ENCODE measurements around the gene RNF182. TPM values are rescaled to one million over a fixed set of nuclear protein-coding genes. Genes with fewer than 3 reads are reported as not detected.

RNF182 gene
- polyA plus RNA-seq, 3 donors: not detected

DNA sequence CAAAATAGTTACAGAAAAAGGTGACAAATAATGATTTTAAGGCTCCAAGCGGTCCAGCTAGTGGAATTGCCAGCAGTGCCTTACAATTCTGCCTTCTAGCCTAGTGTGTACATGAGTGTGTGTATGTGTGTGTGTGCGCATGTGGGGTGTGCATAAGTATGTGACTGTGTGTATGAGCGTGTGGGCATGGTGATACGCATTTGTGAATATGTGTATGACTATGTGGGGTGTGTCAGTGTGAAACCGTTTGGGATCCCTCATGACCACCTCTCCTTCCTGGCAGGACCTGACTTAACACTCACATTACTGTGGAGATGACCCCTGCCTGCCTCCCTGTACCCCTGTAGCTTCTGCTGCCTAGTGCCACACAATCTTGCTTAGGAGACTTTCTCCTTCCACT is 40.4 kb upstream of the RNF182 start:
- no peaks in the 10 kb centered on the region for H3K36me3 Mint-ChIP-seq
- H3K36me3 ChIP-seq (replicated peaks in 1 of 2; ENCODE audit: control insufficient read depth in 1 of 2, insufficient read depth in 2 of 2, low read length in 2 of 2): no peaks in the 10 kb centered on the region
- peaks cover 0 to 8% (median 0%) of the 10 kb centered on the region in 7 donors for H3K9me3 Mint-ChIP-seq
- TF ChIP-seq, protein P1, sequence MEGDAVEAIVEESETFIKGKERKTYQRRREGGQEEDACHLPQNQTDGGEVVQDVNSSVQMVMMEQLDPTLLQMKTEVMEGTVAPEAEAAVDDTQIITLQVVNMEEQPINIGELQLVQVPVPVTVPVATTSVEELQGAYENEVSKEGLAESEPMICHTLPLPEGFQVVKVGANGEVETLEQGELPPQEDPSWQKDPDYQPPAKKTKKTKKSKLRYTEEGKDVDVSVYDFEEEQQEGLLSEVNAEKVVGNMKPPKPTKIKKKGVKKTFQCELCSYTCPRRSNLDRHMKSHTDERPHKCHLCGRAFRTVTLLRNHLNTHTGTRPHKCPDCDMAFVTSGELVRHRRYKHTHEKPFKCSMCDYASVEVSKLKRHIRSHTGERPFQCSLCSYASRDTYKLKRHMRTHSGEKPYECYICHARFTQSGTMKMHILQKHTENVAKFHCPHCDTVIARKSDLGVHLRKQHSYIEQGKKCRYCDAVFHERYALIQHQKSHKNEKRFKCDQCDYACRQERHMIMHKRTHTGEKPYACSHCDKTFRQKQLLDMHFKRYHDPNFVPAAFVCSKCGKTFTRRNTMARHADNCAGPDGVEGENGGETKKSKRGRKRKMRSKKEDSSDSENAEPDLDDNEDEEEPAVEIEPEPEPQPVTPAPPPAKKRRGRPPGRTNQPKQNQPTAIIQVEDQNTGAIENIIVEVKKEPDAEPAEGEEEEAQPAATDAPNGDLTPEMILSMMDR (IDR thresholded peaks at IDR 0.05): no peak
- H3K27me3 ChIP-seq (ENCODE audit: control insufficient read depth in 2 of 2, insufficient read depth in 2 of 2, low read length in 2 of 2): no peaks in the 10 kb centered on the region
- no peaks in the 10 kb centered on the region for H3K79me2 ChIP-seq (ENCODE audit: insufficient read depth, low read length)
- H3K27me3 Mint-ChIP-seq (ENCODE audit: low read depth in 3 of 3): peaks cover 0 to 2% (median 1%) of the 10 kb centered on the region in 3 donors
- no peak overlapping the region for H3K4me3 ChIP-seq (replicated peaks in 1 of 3; ENCODE audit: low read depth in 2 of 3, low read length in 3 of 3)
- no peaks in the 10 kb centered on the region for H4K20me1 ChIP-seq (ENCODE audit: insufficient read depth, low read length)
- H3K27ac ChIP-seq (ENCODE audit: low read depth in 1 of 2, low read length in 2 of 2): no peak overlapping the region
- H3K4me2 ChIP-seq (replicated peaks; ENCODE audit: extremely low read depth, low read length, poor library complexity, severe bottlenecking): no peak overlapping the region
- no peak overlapping the region for H3K4me3 Mint-ChIP-seq
- H3K4me1 Mint-ChIP-seq: peaks cover 2% of the 10 kb centered on the region
- no peak overlapping the region for H3K27ac Mint-ChIP-seq
- 93% methylated on average over 2 of the region's 5 CpGs for WGBS (ENCODE audit: insufficient coverage)
- intact Hi-C loops (cut with micrococcal nuclease): no loop called here
- H3K4me1 ChIP-seq (ENCODE audit: control insufficient read depth in 1 of 2, insufficient read depth in 2 of 2, low read length in 2 of 2): no peaks in the 10 kb centered on the region
- no peaks in the 10 kb centered on the region for H3K9me3 ChIP-seq (replicated peaks in 1 of 2; ENCODE audit: control insufficient read depth in 1 of 2, insufficient read depth in 1 of 2, low read length in 2 of 2)
- H3K9ac ChIP-seq (ENCODE audit: insufficient read depth, low read length, poor library complexity, severe bottlenecking): no peak overlapping the region
- H2AFZ ChIP-seq (ENCODE audit: insufficient read depth, low read depth, low read length, poor library complexity, severe bottlenecking): no peak overlapping the region
- DNase-seq: no peak

DNA sequence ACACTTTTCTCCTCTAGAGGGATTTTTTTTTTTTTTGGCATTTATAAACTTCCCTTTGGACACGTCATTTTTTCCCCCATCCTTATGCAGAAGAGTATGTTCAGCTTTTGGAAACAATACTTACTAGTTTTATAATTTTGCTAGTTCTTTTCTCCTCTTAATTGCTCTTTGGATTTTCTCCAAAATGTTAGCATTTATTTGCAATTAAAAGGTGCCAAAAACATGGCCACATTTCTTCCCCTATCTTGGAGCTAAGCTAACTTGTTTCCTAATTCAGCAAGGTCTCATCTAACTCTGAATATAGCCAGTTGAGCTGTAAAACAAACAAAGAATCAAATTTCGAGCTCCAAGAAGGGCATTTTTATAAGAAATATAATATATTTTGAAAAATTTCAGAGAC is 39.2 kb upstream of the RNF182 start:
- H3K9me3 Mint-ChIP-seq: peaks cover 0 to 5% (median 0%) of the 10 kb centered on the region in 7 donors

More for the DNA sequence above, 39.2 kb upstream of the RNF182 start:
- Histone ChIP-seq H3K79me2 (ENCODE audit: insufficient read depth, low read length) (no peaks in the 10 kb centered on the region), H3K9ac (ENCODE audit: insufficient read depth, low read length, poor library complexity, severe bottlenecking) (no peak overlapping the region), H3K36me3 (replicated peaks in 1 of 2; ENCODE audit: control insufficient read depth in 1 of 2, insufficient read depth in 2 of 2, low read length in 2 of 2) (no peaks in the 10 kb centered on the region), H3K4me1 (ENCODE audit: control insufficient read depth in 1 of 2, insufficient read depth in 2 of 2, low read length in 2 of 2) (no peaks in the 10 kb centered on the region), H3K4me3 (replicated peaks in 1 of 3; ENCODE audit: low read depth in 2 of 3, low read length in 3 of 3) (no peak overlapping the region), H3K9me3 (replicated peaks in 1 of 2; ENCODE audit: control insufficient read depth in 1 of 2, insufficient read depth in 1 of 2, low read length in 2 of 2) (no peaks in the 10 kb centered on the region), H2AFZ (ENCODE audit: insufficient read depth, low read depth, low read length, poor library complexity, severe bottlenecking) (no peak overlapping the region), H4K20me1 (ENCODE audit: insufficient read depth, low read length) (no peaks in the 10 kb centered on the region), H3K27me3 (ENCODE audit: control insufficient read depth in 2 of 2, insufficient read depth in 2 of 2, low read length in 2 of 2) (no peaks in the 10 kb centered on the region), H3K27ac (ENCODE audit: low read depth in 1 of 2, low read length in 2 of 2) (no peak overlapping the region), H3K4me2 (replicated peaks; ENCODE audit: extremely low read depth, low read length, poor library complexity, severe bottlenecking) (no peak overlapping the region)
- Mint-ChIP-seq H3K27ac (no peak overlapping the region), H3K36me3 (no peaks in the 10 kb centered on the region), H3K4me3 (no peak overlapping the region), H3K27me3 (ENCODE audit: low read depth in 3 of 3) (peaks cover 0 to 2% (median 1%) of the 10 kb centered on the region in 3 donors), H3K4me1 (no peaks in the 10 kb centered on the region)
- DNase-seq: no peak
- TF ChIP-seq, protein P1 (IDR thresholded peaks at IDR 0.05): no peak
- intact Hi-C loops (cut with micrococcal nuclease): no loop called here
- no CpG with 5 or more reads among the region's 2 CpGs for WGBS (ENCODE audit: insufficient coverage)

Data from CD14-positive monocyte (primary cell).